Effector memory CD4-positive, alpha-beta T cell (primary cell): Measurements from ENCODE around the gene GPR37L1.
"Not testable (repeated sequence)": the region's sequence is repeated elsewhere in the genome, so short reads cannot be mapped to it uniquely, and the experiment has no call there.

Experiments
- DNase-seq, 3 donors: peaks; one replicate each; pipeline ENCODE4 v3.0.0-alpha.2; 2020
- H3K27ac ChIP-seq: 2 replicates; pipeline ENCODE4 v1.7.0; 2013; ENCODE audit warnings: mild to moderate bottlenecking, low read length, moderate library complexity; ENCODE audit not compliant: insufficient read depth, poor library complexity, severe bottlenecking
- H3K27me3 ChIP-seq: replicated peaks from 2 replicates; pipeline ENCODE4 v1.7.0; 2013; ENCODE audit warnings: mild to moderate bottlenecking, low read length; ENCODE audit not compliant: insufficient read depth, control insufficient read depth, poor library complexity, severe bottlenecking
- H3K36me3 ChIP-seq: 2 replicates; pipeline ENCODE4 v1.7.0; 2013; ENCODE audit warnings: mild to moderate bottlenecking, low read length, moderate library complexity; ENCODE audit not compliant: control insufficient read depth, insufficient read depth
- H3K4me1 ChIP-seq: 2 replicates; pipeline ENCODE4 v1.7.0; 2013; ENCODE audit warnings: low read length, mild to moderate bottlenecking; ENCODE audit not compliant: control insufficient read depth, insufficient read depth, poor library complexity, severe bottlenecking
- H3K4me3 ChIP-seq: 2 replicates; pipeline ENCODE4 v1.7.0; 2013; ENCODE audit warnings: low read length, low read depth, mild to moderate bottlenecking; ENCODE audit not compliant: insufficient read depth, poor library complexity, severe bottlenecking
- H3K9me3 ChIP-seq: 2 replicates; pipeline ENCODE4 v1.7.0; 2013; ENCODE audit warnings: mild to moderate bottlenecking, low read length, moderate library complexity; ENCODE audit not compliant: control insufficient read depth

The GPR37L1 gene

GRCh38 chr1:202133001-202133400 lies 10.3 kb downstream of the GPR37L1 start:
- peaks cover 6% of the 10 kb centered on the region for H3K4me1 ChIP-seq
- H3K4me3 ChIP-seq, result no peak overlapping the region
- H3K36me3 ChIP-seq, result peaks cover 46% of the 10 kb centered on the region
- no peak overlapping the region for H3K27ac ChIP-seq
- DNase-seq, result no peak
- no peaks in the 10 kb centered on the region for H3K27me3 ChIP-seq
- H3K9me3 ChIP-seq, result no peaks in the 10 kb centered on the region

GRCh38 chr1:202133496-202133895 lies 10.8 kb downstream of the GPR37L1 start:
- DNase-seq, result no peak
- Histone ChIP-seq H3K27me3 (no peaks in the 10 kb centered on the region), H3K27ac (no peak overlapping the region), H3K36me3 (peaks cover 51% of the 10 kb centered on the region), H3K4me1 (peaks cover 6% of the 10 kb centered on the region), H3K4me3 (no peak overlapping the region), H3K9me3 (no peaks in the 10 kb centered on the region)

GRCh38 chr1:202133989-202134388 lies 11.3 kb downstream of the GPR37L1 start:
- no peaks in the 10 kb centered on the region for H3K9me3 ChIP-seq
- H3K36me3 ChIP-seq, result peaks cover 51% of the 10 kb centered on the region
- no peak for DNase-seq
- no peak overlapping the region for H3K27ac ChIP-seq
- no peaks in the 10 kb centered on the region for H3K27me3 ChIP-seq
- H3K4me1 ChIP-seq, result peaks cover 6% of the 10 kb centered on the region
- no peak overlapping the region for H3K4me3 ChIP-seq

DNA sequence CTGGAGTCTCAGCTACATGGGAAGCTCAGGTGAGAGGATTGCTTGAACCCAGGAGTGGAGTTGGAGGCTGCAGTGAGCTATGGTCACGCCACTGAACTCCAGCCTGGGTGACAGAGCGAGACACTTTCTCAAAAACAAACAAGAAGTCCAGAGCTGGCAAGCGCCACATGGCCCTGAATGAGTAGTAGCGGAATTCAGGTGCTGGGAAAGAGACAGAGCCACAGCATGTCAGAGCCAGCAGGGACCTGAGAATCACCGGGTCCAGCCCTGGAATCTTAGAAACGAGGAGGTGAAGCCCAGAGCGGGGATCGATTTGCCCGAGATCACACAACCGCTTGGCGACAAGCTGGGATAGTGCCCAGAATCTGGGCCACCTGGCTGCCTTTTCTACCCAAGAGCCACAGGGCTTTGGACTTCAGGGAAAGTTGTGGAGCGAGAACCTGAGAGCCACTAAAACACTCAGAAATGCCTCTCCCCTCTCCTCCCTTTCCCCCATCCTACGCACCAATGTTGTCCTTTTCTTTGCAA lies 12.0 kb downstream of the GPR37L1 start:
- peaks cover 51% of the 10 kb centered on the region for H3K36me3 ChIP-seq

GRCh38 chr1:202135221-202135721 lies 12.6 kb downstream of the GPR37L1 start:
- DNase-seq, result peak in 2 of 3 donors; percentile 9 to 34
- H3K27ac ChIP-seq, result no peak overlapping the region
- no peaks in the 10 kb centered on the region for H3K27me3 ChIP-seq
- peaks cover 51% of the 10 kb centered on the region for H3K36me3 ChIP-seq
- peaks cover 6% of the 10 kb centered on the region for H3K4me1 ChIP-seq
- no peak overlapping the region for H3K4me3 ChIP-seq
- H3K9me3 ChIP-seq, result no peaks in the 10 kb centered on the region

More for the DNA sequence above, 12.0 kb downstream of the GPR37L1 start:
- Histone ChIP-seq H3K4me3 (no peak overlapping the region), H3K9me3 (no peaks in the 10 kb centered on the region), H3K27me3 (no peaks in the 10 kb centered on the region), H3K4me1 (peaks cover 6% of the 10 kb centered on the region), H3K27ac (no peak overlapping the region)
- DNase-seq, result no peak

- H3K27me3 ChIP-seq, result no peaks in the 10 kb centered on the region
- H3K4me3 ChIP-seq, result no peak overlapping the region
- no peak for DNase-seq
- H3K27ac ChIP-seq, result no peak overlapping the region
- H3K36me3 ChIP-seq, result peaks cover 13% of the 10 kb centered on the region
- H3K9me3 ChIP-seq, result no peaks in the 10 kb centered on the region
- peaks cover 26% of the 10 kb centered on the region for H3K4me1 ChIP-seq
These were observed 18.1 kb downstream of the GPR37L1 start for GRCh38 chr1:202140833-202141232.

DNA sequence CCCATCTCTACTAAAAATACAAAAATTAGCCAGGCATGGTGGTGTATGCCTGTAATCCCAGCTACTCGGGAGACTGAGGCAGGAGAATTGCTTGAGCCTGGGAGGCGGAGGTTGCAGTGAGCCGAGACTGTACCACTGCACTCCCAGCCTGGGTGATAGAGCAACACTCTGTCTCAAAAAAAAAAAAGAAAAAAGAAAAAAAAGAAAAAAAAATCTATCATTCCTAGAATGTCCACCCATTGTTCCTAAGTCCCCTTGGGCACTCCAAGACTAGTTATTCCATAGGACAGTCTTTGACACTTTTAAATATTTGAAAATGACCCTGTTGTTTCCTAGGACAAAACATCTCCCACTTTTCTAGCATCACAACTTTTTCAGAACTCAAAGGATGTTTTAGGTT lies 18.8 kb downstream of the GPR37L1 start:
- not testable (repeated sequence) for H3K27me3 ChIP-seq, DNase-seq, H3K4me3 ChIP-seq, H3K9me3 ChIP-seq, H3K27ac ChIP-seq
- Histone ChIP-seq H3K4me1 (peaks cover 26% of the 10 kb centered on the region), H3K36me3 (peaks cover 12% of the 10 kb centered on the region)

GRCh38 chr1:202143011-202143767 lies 20.5 kb downstream of the GPR37L1 start:
- Histone ChIP-seq H3K27me3 (no peaks in the 10 kb centered on the region), H3K4me3 (peak overlapping the region; percentile 91), H3K27ac (peak overlapping the region; percentile 78), H3K36me3 (peaks cover 17% of the 10 kb centered on the region), H3K4me1 (peaks cover 26% of the 10 kb centered on the region), H3K9me3 (no peaks in the 10 kb centered on the region)
- DNase-seq, result no peak

DNA sequence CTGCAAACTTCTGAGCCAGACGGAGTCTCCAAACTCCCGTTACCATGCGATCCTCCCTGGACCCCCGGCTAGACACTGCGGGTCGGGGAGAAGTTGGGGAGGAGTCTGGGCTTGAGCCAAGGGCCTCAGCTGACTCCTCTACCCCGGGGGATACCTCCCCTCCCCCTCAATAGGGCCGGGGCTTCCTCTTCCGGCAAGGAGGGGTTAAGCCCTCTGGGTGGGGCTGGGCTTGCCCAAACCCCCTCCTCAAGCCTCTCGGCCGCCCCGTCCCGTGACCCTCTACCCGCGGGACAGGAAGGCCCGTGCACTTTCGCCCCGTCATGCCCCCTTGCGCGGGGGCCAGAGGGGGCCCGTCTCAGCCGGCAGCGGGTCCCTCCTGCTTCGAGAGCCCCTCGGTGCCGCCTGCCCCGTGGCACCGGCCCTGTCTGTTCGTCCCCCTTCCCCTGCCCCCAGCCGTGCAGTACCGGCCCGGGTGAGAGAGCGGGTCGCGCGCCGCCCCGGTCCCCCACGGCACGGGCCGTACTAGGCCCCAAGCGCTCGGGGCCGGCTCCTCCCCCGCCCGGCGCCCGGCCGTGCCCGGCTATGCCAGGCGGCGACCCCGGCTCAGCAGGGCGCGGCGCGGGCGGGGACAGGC lies 21.2 kb downstream of the GPR37L1 start:
- Histone ChIP-seq H3K9me3 (no peaks in the 10 kb centered on the region), H3K27me3 (no peaks in the 10 kb centered on the region), H3K4me3 (peak overlapping the region; percentile 91), H3K4me1 (peaks cover 26% of the 10 kb centered on the region), H3K27ac (peak overlapping the region; percentile 78), H3K36me3 (peaks cover 21% of the 10 kb centered on the region)
- peak in 1 of 3 donors; percentile 16 for DNase-seq
